ENCODE results near the gene PRDM11. TPM values are rescaled to one million over a fixed set of nuclear protein-coding genes. Genes with fewer than 3 reads are reported as not detected.
A peak's percentile ranks its signal among the peaks of the same experiment; 100 is the strongest.

Gene PRDM11
- 1.4 and 1.9 TPM in 2 replicates for total RNA-seq

DNA sequence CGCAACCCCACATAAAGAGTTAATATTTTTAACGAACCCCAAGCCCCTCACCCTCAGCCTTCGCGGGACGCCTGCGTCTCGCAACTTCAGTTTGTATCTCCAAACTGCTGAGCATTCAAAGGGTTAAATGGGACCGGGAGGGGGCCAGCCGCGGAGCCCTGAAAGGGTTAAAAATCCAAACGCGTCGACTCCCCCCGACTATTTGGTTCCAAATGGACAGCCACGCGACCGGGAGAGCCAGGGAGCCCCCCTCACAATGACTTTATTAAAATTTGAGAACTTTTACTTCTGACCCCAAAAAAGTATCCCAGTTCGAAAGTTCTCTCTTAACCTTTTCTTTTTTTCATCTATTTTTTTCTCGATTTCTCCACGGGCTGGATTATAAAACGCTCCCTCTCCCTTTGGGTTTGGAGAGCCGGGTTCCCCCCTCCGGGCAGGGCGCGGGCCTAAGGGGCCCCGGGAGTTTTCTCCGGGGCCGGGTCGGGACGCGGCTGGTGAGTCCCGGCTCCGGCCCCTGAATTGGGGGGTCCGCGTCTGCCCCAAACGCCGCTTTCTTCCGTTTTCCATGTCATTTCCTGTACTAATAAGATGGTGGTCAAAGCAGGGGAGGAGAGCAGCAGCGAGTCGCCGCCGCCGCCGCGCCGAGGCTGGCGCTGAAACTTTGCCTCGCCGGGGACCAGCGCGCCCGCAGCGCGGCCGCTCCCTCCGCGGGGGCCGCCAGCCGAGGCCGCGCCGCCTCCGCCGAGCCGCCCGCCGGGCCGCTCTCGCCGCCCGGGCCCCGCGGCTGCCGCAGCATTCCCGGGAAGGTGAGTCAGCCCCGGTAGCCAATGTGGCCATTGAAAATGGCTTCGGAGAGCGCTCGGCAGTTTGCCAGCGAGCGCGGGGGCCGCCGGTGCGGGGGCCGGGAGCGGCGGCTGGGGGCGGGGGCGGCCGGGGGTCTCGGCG is at the start of gene PRDM11:
Gene PRDM11, plus strand, starts transcription at position 568 of the 945 bp plus-strand sequence. CDS start 35,128 bp downstream, outside the sequence.
- no peak for DNase-seq
- Mint-ChIP-seq H3K36me3 (ENCODE audit: low read depth) (peaks cover 3% of the 10 kb centered on the region), H3K27ac (peak within 1 kb of the TSS; percentile 83), H3K27me3 (peaks cover 50% of the 10 kb centered on the region), H3K4me1 (peaks cover 16% of the 10 kb centered on the region), H3K4me3 (peak within 1 kb of the TSS; percentile 82), H3K9me3 (peaks cover 8% of the 10 kb centered on the region)
- intact Hi-C loops (cut with micrococcal nuclease) = loop anchor here (1.0 to 10.0 kb wide), 3 partner anchors 193 to 572 kb away; no protein-coding TSS in a partner anchor

DNA sequence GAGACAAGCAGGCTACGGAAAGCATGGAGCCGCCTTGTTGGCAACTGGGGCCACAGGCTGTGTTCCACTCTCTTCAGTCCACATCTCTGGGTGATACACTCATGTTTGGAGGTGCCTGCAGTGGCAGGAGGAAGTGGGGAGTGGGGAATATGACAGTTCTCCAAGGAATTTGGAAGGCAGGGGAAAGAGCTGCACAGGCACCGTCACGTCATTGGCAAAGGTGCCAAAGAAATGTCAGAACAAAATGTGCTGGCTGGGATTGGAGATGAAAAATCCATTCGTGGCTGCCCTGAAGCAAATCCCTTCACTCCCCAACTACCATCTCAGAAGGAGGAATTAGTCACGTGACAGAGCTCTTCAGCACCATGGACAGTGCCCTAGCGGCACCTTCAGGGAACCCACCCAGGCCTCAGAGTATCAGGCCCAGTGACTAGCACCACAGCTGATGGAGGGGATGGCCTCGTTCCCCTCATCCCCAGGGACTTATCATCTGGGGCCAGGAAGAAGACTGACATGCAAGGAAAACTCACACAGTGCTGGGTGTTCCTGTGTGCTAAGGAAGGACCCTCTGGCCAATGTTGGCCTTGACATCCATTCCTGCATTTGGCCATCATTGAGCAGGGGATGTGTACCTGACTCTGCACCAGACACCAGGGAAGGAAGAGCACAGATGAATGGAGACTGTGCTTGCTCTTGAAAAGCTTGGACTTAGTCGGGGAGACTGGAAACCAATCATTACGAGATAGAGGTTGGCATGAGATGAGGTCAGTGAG is 48.5 kb upstream of the PRDM11 start:
- H3K4me3 Mint-ChIP-seq = no peak overlapping the region
- no peak overlapping the region for H3K27ac Mint-ChIP-seq
- peaks cover 33% of the 10 kb centered on the region for H3K27me3 Mint-ChIP-seq
- intact Hi-C loops (cut with micrococcal nuclease) = no loop called here
- H3K9me3 Mint-ChIP-seq = no peaks in the 10 kb centered on the region
- no peaks in the 10 kb centered on the region for H3K36me3 Mint-ChIP-seq (ENCODE audit: low read depth)
- peak; percentile 85 for DNase-seq
- H3K4me1 Mint-ChIP-seq = peaks cover 18% of the 10 kb centered on the region

DNA sequence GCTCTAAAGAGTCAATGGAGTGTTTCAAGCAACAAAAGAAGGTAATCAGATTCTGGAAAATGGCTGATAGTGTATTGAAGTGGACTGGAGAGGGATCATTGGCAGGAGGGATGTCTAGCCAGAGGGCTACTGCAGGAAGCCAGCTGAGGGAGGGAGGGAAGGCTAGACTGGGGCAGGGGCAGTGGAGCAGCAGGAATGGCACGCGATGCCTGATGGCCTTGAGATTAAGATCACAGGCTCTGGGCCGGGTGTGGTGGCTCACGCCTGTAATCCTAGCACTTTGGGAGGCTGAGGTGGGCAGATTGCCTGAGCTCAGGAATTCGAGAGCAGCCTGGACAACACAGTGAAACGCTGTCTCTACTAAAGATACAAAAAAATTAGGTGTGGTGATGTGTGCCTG is 47.5 kb upstream of the PRDM11 start:
- Mint-ChIP-seq H3K36me3 (ENCODE audit: low read depth) (no peaks in the 10 kb centered on the region), H3K4me3 (no peak overlapping the region), H3K4me1 (peaks cover 17% of the 10 kb centered on the region), H3K27ac (no peak overlapping the region), H3K9me3 (no peaks in the 10 kb centered on the region), H3K27me3 (peaks cover 26% of the 10 kb centered on the region)
- peak; percentile 49 for DNase-seq
- intact Hi-C loops (cut with micrococcal nuclease) = no loop called here

DNA sequence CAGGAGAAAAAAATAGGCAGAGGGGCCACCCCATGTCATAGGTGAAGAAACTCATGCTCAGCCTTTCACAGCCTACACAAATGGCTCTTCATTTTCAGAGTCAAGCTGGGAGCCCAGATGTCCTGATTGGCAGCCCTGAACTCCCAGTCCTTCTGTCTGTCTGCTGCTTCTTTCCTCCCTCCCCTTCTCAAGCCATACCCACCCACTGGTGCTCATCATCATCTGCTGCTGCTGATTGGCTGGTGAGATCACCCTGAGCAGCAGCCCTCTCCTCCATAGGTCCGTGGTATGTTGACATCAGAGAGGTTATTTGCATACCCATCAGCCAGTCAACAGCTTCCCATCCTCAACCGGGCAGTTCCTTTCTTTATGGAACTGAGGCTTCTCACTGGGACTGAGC is 46.1 kb upstream of the PRDM11 start:
- Mint-ChIP-seq H3K4me3 (no peak overlapping the region), H3K4me1 (peaks cover 17% of the 10 kb centered on the region), H3K27me3 (peaks cover 23% of the 10 kb centered on the region), H3K9me3 (no peaks in the 10 kb centered on the region), H3K36me3 (ENCODE audit: low read depth) (no peaks in the 10 kb centered on the region), H3K27ac (no peak overlapping the region)
- DNase-seq = peak; percentile 60
- intact Hi-C loops (cut with micrococcal nuclease) = no loop called here

DNA sequence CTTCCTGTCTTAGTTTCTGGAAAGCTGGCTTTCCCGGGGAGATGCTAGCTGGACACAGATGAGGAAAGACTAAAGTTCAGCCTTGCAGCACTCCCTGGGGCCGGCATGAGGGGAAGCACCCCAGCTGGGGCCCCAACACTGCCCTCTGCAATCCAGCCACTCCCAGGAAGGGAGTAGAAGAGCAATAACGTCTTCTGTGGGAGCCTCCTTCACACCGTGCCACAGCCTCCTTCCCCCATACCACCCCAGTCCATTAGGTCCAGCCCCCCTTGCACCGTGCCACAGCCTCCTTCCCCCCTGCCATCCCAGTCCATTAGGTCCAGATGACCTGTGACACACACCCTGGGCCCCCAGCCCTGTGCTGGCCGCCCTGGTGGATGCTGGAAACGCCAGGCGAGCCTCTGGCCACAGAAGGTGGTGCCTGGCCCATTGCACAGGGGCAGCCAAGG is 44.1 kb upstream of the PRDM11 start:
- intact Hi-C loops (cut with micrococcal nuclease) = no loop called here

DNA sequence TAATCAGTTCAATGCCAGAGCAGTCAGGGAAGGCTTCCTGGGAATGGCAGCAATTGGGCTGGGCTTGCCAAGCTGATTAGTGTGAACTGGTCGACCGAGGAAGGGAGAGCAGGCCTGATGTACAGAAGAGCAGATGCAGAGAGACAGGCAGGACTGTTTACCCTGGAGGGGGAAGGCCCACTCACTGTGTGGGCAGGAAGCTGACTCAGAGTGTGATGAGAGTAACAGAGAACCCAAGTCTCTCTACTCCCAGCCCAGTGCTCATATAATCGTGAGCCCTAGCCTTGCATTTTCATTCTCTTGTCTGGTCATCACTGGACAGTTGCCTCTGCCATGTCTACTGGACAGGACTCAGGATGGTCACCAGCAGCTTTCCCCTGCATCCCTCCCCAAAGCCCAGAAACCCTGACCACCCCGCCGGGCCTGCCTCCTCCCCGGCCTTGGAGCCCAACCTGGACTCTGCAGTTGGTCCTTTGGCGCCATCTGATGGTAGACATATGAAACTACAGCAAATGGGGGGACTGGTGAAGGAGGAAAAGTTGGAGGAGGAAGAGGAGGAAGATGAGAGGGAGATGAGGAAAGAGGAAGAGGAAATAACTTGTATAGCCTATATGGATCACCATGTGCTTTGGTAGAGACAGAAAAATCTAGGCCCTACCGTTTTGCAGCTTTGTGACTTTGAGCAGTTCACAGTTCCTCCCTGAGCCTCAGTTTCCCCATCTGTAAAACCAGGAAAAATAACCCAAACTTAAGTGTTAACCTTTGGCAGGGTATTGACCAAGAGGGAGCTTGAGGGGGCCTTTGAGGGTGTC is 43.4 kb upstream of the PRDM11 start:
- intact Hi-C loops (cut with micrococcal nuclease) = loop anchor here (1.0 kb wide), 2 partner anchors 167 to 176 kb away; no protein-coding TSS in a partner anchor
- peaks cover 17% of the 10 kb centered on the region for H3K4me1 Mint-ChIP-seq
- DNase-seq = peak; percentile 87
- H3K4me3 Mint-ChIP-seq = peak overlapping the region; percentile 76
- peaks cover 17% of the 10 kb centered on the region for H3K27me3 Mint-ChIP-seq
- no peaks in the 10 kb centered on the region for H3K36me3 Mint-ChIP-seq (ENCODE audit: low read depth)
- no peaks in the 10 kb centered on the region for H3K9me3 Mint-ChIP-seq
- H3K27ac Mint-ChIP-seq = peak overlapping the region; percentile 3

More for the DNA sequence above, 44.1 kb upstream of the PRDM11 start:
- DNase-seq = peak; percentile 60
- peaks cover 17% of the 10 kb centered on the region for H3K4me1 Mint-ChIP-seq
- H3K27me3 Mint-ChIP-seq = peaks cover 18% of the 10 kb centered on the region
- peak overlapping the region; percentile 76 for H3K4me3 Mint-ChIP-seq
- no peak overlapping the region for H3K27ac Mint-ChIP-seq
- no peaks in the 10 kb centered on the region for H3K9me3 Mint-ChIP-seq
- H3K36me3 Mint-ChIP-seq (ENCODE audit: low read depth) = no peaks in the 10 kb centered on the region

DNA sequence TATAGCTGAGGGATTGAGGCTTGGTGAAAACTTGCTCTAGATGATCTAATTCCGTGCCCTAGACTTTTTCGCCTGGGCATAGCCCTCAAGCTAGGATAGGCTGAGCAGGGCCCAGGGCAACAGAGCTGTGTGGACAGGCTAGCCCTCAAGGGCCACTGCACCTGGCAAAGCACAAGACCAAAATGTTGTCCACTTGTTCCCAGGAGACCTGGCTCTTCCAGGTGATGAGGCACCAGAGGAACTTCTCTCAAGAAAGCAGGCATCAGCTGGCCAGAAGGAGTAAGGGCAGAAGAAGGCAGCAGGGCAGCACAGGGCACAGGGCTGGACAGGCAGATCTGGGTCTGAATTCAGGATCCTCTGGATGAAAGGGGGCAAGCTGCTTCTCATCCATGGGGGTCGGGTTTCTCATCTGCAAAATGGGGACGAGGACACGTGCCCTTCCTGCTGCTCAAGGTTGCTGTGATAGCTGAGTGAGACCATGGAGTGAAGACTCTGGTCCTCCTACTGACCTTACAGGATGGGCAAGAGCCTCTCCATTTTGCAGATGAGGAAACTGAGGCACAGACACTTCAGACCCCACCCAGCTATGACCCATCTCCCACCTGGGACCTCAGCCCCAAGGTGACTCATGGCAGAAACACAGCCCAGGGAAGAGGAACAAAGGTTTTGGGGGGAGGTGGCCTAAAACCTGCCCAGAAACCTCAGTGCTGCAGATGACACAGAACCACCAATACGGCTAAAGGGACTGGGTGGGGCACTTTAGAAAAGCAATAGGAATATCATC is 42.2 kb upstream of the PRDM11 start:
- no peaks in the 10 kb centered on the region for H3K9me3 Mint-ChIP-seq
- no peaks in the 10 kb centered on the region for H3K36me3 Mint-ChIP-seq (ENCODE audit: low read depth)
- no peak overlapping the region for H3K4me3 Mint-ChIP-seq
- DNase-seq = peak; percentile 55
- H3K4me1 Mint-ChIP-seq = peaks cover 17% of the 10 kb centered on the region
- intact Hi-C loops (cut with micrococcal nuclease) = no loop called here
- H3K27me3 Mint-ChIP-seq = peaks cover 11% of the 10 kb centered on the region
- H3K27ac Mint-ChIP-seq = no peak overlapping the region

DNA sequence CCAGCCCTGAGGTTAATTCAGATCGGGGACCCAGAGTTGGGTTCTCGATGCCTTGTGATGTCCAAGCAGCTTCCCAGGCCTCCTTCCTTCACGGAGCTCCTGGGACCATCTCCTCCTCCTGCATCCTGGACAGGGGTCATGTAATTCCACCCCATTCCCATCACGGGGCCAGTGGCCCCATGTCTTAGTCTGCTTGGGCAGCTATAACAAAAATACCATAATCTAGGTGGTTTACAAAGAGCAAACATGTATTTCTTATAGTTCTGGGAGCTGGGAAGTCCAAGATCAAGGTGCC is 41.7 kb upstream of the PRDM11 start:
- DNase-seq = peak; percentile 50
- no peaks in the 10 kb centered on the region for H3K36me3 Mint-ChIP-seq (ENCODE audit: low read depth)

DNA sequence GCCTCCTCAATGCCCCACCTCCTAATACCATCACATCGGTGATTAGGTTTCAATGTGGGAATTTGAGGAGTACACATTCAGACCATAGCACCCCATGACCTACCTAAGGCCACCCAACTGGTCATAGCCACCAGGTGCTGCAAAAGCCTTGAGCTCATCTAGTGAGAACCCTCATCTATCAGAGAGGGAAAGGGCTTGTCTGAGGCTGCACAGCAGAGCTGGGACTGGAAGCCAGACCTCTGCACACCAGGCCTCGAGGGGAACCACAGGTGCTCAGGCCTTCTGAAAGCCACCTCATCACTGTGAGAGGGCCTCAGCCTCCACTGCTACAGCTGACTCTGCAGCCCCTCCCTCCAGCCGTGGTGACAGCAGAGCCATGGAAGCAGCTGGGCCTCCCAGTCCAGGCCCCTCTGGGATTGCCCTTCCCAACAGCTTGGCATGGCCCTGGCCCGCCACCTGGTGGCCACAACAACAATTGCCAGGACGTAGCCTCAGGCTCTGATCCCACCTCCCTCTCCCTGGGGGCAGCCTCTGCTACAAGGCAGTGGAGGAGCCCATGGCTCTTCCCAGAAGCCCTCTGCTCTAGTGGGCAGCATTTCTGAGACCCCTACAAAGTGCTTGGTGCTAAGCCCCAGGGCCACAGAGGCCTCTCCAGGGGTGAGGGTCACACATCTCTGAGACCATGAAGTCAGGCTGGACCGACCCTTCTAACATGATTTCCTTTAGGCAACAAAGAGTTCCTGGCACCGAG is 41.0 kb upstream of the PRDM11 start:
- H3K36me3 Mint-ChIP-seq (ENCODE audit: low read depth) = no peaks in the 10 kb centered on the region
- peak; percentile 88 for DNase-seq
- peaks cover 15% of the 10 kb centered on the region for H3K4me1 Mint-ChIP-seq
- H3K27me3 Mint-ChIP-seq = peaks cover 6% of the 10 kb centered on the region
- intact Hi-C loops (cut with micrococcal nuclease) = no loop called here
- no peak overlapping the region for H3K27ac Mint-ChIP-seq
- H3K4me3 Mint-ChIP-seq = no peak overlapping the region
- H3K9me3 Mint-ChIP-seq = no peaks in the 10 kb centered on the region

More for the DNA sequence above, 41.7 kb upstream of the PRDM11 start:
- Mint-ChIP-seq H3K27ac (no peak overlapping the region), H3K4me3 (no peak overlapping the region), H3K4me1 (peaks cover 17% of the 10 kb centered on the region), H3K27me3 (peaks cover 10% of the 10 kb centered on the region), H3K9me3 (no peaks in the 10 kb centered on the region)
- intact Hi-C loops (cut with micrococcal nuclease) = no loop called here

DNA sequence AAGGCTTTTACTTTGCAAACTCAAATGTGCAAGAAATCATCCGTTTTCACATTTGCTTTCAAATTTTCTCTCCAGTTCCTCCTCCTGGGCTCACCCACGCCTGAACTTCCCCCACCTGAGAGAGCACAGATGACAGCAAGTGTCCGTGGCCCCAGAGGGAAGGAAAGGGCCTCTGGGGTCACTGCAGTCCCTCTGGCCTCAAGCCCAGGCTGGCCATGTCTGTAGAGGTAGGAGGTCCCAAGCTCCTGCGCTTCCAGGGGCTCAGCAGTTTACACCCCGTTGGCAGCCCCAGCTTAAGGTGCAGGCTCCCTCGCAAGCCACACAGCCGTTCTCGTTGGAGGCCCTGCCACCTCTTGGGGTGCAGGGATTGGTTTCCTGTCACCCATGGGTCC is 40.5 kb upstream of the PRDM11 start:
- no peak overlapping the region for H3K27ac Mint-ChIP-seq
- H3K4me1 Mint-ChIP-seq = peaks cover 14% of the 10 kb centered on the region
- no peak overlapping the region for H3K4me3 Mint-ChIP-seq
- H3K9me3 Mint-ChIP-seq = no peaks in the 10 kb centered on the region
- peaks cover 2% of the 10 kb centered on the region for H3K27me3 Mint-ChIP-seq
- intact Hi-C loops (cut with micrococcal nuclease) = no loop called here
- DNase-seq = peak; percentile 49
- H3K36me3 Mint-ChIP-seq (ENCODE audit: low read depth) = no peaks in the 10 kb centered on the region

DNA sequence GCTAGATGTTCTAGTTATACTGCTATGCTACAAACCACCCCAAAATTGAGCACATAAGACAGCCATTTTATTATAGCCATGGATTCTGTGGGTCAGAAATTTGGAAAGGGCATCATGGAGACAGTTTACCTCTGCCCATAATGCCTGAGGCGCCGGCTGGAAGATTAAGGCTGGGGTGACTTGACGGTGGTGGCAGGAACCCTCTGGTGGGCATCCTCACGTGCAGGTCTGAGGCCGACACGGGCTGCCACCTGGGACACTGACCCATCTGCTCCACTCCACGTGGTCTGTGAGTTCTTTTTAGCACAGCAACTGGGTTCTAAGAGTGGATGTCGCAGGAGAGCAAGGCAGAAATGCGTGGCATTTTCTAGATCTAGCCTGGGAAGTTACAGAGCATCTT is 40.0 kb upstream of the PRDM11 start:
- peaks cover 4% of the 10 kb centered on the region for H3K27me3 Mint-ChIP-seq
- H3K36me3 Mint-ChIP-seq (ENCODE audit: low read depth) = no peaks in the 10 kb centered on the region
- no peak overlapping the region for H3K27ac Mint-ChIP-seq
- H3K9me3 Mint-ChIP-seq = no peaks in the 10 kb centered on the region
- intact Hi-C loops (cut with micrococcal nuclease) = no loop called here
- peaks cover 12% of the 10 kb centered on the region for H3K4me1 Mint-ChIP-seq
- DNase-seq = peak; percentile 43
- no peak overlapping the region for H3K4me3 Mint-ChIP-seq

DNA sequence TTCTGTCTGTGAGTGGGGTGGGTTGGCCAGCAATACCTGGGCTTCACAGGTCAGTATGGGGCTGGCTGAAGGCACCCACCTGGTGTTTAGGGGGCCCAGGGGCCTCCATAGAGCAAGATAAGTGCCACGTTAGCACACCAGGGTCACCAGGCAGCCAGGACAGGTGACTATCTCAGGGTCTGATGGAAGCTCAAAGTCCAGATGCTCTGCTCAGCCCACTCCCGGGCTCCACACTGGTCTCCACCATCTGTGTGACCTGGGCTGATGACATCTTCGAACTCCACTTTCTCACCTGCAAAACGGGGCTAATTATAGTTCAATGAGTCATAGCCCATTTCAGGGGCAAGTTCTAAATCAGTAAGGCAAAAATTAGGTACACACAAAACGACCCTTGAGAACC is 39.4 kb upstream of the PRDM11 start:
- no peak for DNase-seq
- intact Hi-C loops (cut with micrococcal nuclease) = no loop called here
- H3K4me1 Mint-ChIP-seq = peaks cover 12% of the 10 kb centered on the region
- no peaks in the 10 kb centered on the region for H3K36me3 Mint-ChIP-seq (ENCODE audit: low read depth)
- peaks cover 4% of the 10 kb centered on the region for H3K27me3 Mint-ChIP-seq
- H3K27ac Mint-ChIP-seq = no peak overlapping the region
- H3K4me3 Mint-ChIP-seq = no peak overlapping the region
- no peaks in the 10 kb centered on the region for H3K9me3 Mint-ChIP-seq

Data from activated CD4-positive, alpha-beta T cell treated with anti-CD3 and anti-CD28 coated beads, Interleukin-2, amount 10 ng/mL, durations not matched to agents 24 days and 14 days (primary cell).